Breast epithelium (tissue), 3 donors: ENCODE results near the gene INAFM2.

Experiments used
- CTCF ChIP-seq, 3 donors: fragments of 450-650 bp; IDR thresholded peaks; one replicate each; pipeline ENCODE4 v1.5.1; 2016 to 2017; ENCODE audit warnings: antibody characterized with exemption in 3 of 3, mild to moderate bottlenecking in 3 of 3, moderate library complexity in 3 of 3
- POLR2A ChIP-seq: fragments of 450-650 bp; IDR thresholded peaks from one replicate; pipeline ENCODE4 v1.6.1; 2016; ENCODE audit warnings: antibody characterized with exemption, mild to moderate bottlenecking, moderate library complexity
- POLR2AphosphoS5 ChIP-seq, 3 donors: sonication (generic); formaldehyde crosslinking; IDR thresholded peaks; one replicate each; pipeline ENCODE4 v1.6.1; 2017; ENCODE audit warnings: antibody characterized with exemption in 3 of 3

- TF ChIP-seq CTCF (IDR thresholded peaks at IDR 0.05) (no peak), POLR2A (no peak), POLR2AphosphoS5 (IDR thresholded peaks at IDR 0.05) (no peak)
Observed at GRCh38 chr15:40329804-40330203, 6.3 kb downstream of the INAFM2 start.
